Renal cortex interstitium (tissue), 11 donors: ENCODE results near the gene MYOM3. TPM values are rescaled to one million over a fixed set of nuclear protein-coding genes. Genes with fewer than 3 reads are reported as not detected.

ENCODE experiments used
- DNase-seq, 11 donors: peaks; one replicate each; pipeline ENCODE4 v3.0.0-alpha.2; 2013; ENCODE audit warnings: low read depth in 9 of 11, low spot score in 4 of 11; ENCODE audit errors: extremely low read depth in 1 of 11
- polyA plus RNA-seq, 3 donors: library from polyadenylated mRNA; unstranded; fragments of 120-200 nt; gene quantifications; one replicate each; pipeline ENCODE4 v1.2.1, GENCODE V29; 2013; ENCODE audit not compliant: insufficient read length in 3 of 3

Gene MYOM3
- polyA plus RNA-seq, 3 donors: 18.5 to 32.8 (median 29.9) TPM

- DNase-seq: no peak
Observed at GRCh38 chr1:24086466-24086865, 25.5 kb downstream of the MYOM3 start.

- no peak for DNase-seq
Observed at GRCh38 chr1:24085546-24085945, 26.4 kb downstream of the MYOM3 start.

- no peak for DNase-seq
Observed at GRCh38 chr1:24085007-24085406, 26.9 kb downstream of the MYOM3 start.

GRCh38 chr1:24084050-24084449 lies 27.9 kb downstream of the MYOM3 start:
- DNase-seq: no peak

- no peak for DNase-seq
Observed at GRCh38 chr1:24082372-24082771, 29.6 kb downstream of the MYOM3 start.

- DNase-seq: no peak
Observed at GRCh38 chr1:24081190-24081589, 30.7 kb downstream of the MYOM3 start.

GRCh38 chr1:24080131-24080530 lies 31.8 kb downstream of the MYOM3 start:
- no peak for DNase-seq

GRCh38 chr1:24077278-24077978 lies 34.5 kb downstream of the MYOM3 start:
- DNase-seq: no peak

GRCh38 chr1:24075946-24076345 lies 36.0 kb downstream of the MYOM3 start:
- no peak for DNase-seq

- DNase-seq: no peak
Observed at GRCh38 chr1:24075590-24075854, 36.4 kb downstream of the MYOM3 start.

GRCh38 chr1:24074817-24075589 lies 36.9 kb downstream of the MYOM3 start:
- DNase-seq: no peak

GRCh38 chr1:24074196-24074595 lies 37.7 kb downstream of the MYOM3 start:
- no peak for DNase-seq

- no peak for DNase-seq
Observed at GRCh38 chr1:24071941-24072340, 40.0 kb downstream of the MYOM3 start.

- peak; percentile 65 to 80 (median 75) for DNase-seq
Observed at GRCh38 chr1:24070821-24071393, 41.0 kb downstream of the MYOM3 start.

GRCh38 chr1:24069817-24070216 lies 42.1 kb downstream of the MYOM3 start:
- no peak for DNase-seq

GRCh38 chr1:24067978-24068377 lies 44.0 kb downstream of the MYOM3 start:
- no peak for DNase-seq

- no peak for DNase-seq
Observed at GRCh38 chr1:24065304-24065703, 46.6 kb downstream of the MYOM3 start.

- DNase-seq: no peak
Observed at GRCh38 chr1:24062221-24062620, 49.7 kb downstream of the MYOM3 start.

- DNase-seq: no peak
Observed at GRCh38 chr1:24060482-24060881, 51.5 kb downstream of the MYOM3 start.

GRCh38 chr1:24058671-24059455 lies 53.1 kb downstream of the MYOM3 start:
- DNase-seq: no peak
